SK-N-MC (cell line): ENCODE data around the gene PSMD9.

Experiments
- EZH2 ChIP-seq: fragments of 200-600 bp; sonication (generic); IDR thresholded peaks from one replicate; pipeline ENCODE4 v1.6.1; 2017; ENCODE audit warnings: antibody characterized with exemption
- FOXP2 ChIP-seq: optimal IDR thresholded peaks from 2 replicates; pipeline ENCODE3; 2011; ENCODE audit warnings: mild to moderate bottlenecking, moderate library complexity; ENCODE audit not compliant: insufficient read depth; ENCODE audit errors: extremely low read length, control extremely low read depth
- POLR2AphosphoS5 ChIP-seq: IDR thresholded peaks from 2 replicates; pipeline ENCODE4 v1.6.1; 2012; ENCODE audit warnings: mild to moderate bottlenecking, low read depth, low read length, borderline replicate concordance

GRCh38 chr12:121888083-121888477 is 510 bp upstream of the PSMD9 start:
- no peak for TF ChIP-seq FOXP2
- no peak for TF ChIP-seq POLR2AphosphoS5
- TF ChIP-seq EZH2: no peak
